Rectal smooth muscle tissue (tissue), 1 donor: Measurements from ENCODE around the gene ZYG11B.
"Not testable (repeated sequence)": the region's sequence is repeated elsewhere in the genome, so short reads cannot be mapped to it uniquely, and the experiment has no call there.

Experiments used
- H3K27ac ChIP-seq: one replicate; pipeline ENCODE4 v1.7.0; 2013; ENCODE audit warnings: low read depth, low read length, inconsistent platforms
- H3K27me3 ChIP-seq: one replicate; pipeline ENCODE4 v1.7.0; 2013; ENCODE audit warnings: low read length; ENCODE audit not compliant: control insufficient read depth, insufficient read depth
- H3K36me3 ChIP-seq: one replicate; pipeline ENCODE4 v1.7.0; 2013; ENCODE audit warnings: low read length; ENCODE audit not compliant: control insufficient read depth, insufficient read depth
- H3K4me1 ChIP-seq: one replicate; pipeline ENCODE4 v1.7.0; 2013; ENCODE audit warnings: low read length; ENCODE audit not compliant: control insufficient read depth, insufficient read depth
- H3K4me3 ChIP-seq: one replicate; pipeline ENCODE4 v1.7.0; 2013; ENCODE audit warnings: low read length
- H3K9ac ChIP-seq: one replicate; pipeline ENCODE4 v1.7.0; 2013; ENCODE audit warnings: low read length

Gene ZYG11B

DNA sequence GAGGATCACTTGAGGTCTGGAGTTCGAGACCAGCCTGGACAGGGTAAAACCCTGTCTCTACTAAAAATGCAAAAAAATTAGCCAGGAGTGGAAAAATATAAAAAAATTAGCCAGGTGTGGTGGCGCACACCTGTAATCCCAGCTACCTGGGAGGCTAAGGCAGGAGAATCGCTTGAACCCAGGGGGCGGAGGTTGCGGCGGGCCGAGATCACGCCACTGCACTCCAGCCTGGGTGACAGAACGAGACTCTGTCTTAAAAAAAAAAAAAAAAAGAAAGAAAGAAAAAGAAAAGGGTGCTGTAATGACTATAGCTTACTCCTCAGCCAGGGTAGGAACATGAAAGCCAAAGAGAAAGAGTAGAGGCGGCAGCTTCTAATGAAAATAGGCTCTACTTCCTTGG, 32.9 kb upstream of the ZYG11B start:
- H3K4me1 ChIP-seq, H3K36me3 ChIP-seq, H3K9ac ChIP-seq, H3K27ac ChIP-seq, H3K27me3 ChIP-seq, H3K4me3 ChIP-seq: not testable (repeated sequence)

DNA sequence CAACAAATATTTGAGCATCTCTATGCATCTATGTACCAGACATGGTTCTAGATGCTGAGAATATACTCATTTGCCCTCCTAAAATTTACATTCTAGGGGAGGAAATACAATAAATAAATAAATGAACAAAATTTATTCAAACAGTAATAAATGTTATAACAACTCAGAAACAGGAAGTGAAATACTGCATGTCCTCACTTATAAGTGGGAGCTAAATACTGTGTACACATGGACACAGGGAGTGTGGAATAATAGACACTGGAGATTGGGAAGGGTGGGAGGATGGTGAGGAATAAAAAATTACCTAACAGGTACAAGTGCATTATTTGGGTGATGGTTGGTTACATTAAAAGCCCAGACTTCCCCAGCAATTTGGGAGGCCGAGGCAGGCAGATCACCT, 32.4 kb upstream of the ZYG11B start:
- Histone ChIP-seq H3K4me1 (no peaks in the 10 kb centered on the region), H3K9ac (no peak overlapping the region), H3K4me3 (no peak overlapping the region), H3K36me3 (peaks cover 7% of the 10 kb centered on the region), H3K27me3 (no peaks in the 10 kb centered on the region), H3K27ac (no peak overlapping the region)

- no peaks in the 10 kb centered on the region for H3K27me3 ChIP-seq
- no peak overlapping the region for H3K27ac ChIP-seq
- H3K4me1 ChIP-seq: no peaks in the 10 kb centered on the region
- no peak overlapping the region for H3K4me3 ChIP-seq
- peaks cover 7% of the 10 kb centered on the region for H3K36me3 ChIP-seq
- no peak overlapping the region for H3K9ac ChIP-seq
Measured at GRCh38 chr1:52695627-52696026, 30.6 kb upstream of the ZYG11B start.

DNA sequence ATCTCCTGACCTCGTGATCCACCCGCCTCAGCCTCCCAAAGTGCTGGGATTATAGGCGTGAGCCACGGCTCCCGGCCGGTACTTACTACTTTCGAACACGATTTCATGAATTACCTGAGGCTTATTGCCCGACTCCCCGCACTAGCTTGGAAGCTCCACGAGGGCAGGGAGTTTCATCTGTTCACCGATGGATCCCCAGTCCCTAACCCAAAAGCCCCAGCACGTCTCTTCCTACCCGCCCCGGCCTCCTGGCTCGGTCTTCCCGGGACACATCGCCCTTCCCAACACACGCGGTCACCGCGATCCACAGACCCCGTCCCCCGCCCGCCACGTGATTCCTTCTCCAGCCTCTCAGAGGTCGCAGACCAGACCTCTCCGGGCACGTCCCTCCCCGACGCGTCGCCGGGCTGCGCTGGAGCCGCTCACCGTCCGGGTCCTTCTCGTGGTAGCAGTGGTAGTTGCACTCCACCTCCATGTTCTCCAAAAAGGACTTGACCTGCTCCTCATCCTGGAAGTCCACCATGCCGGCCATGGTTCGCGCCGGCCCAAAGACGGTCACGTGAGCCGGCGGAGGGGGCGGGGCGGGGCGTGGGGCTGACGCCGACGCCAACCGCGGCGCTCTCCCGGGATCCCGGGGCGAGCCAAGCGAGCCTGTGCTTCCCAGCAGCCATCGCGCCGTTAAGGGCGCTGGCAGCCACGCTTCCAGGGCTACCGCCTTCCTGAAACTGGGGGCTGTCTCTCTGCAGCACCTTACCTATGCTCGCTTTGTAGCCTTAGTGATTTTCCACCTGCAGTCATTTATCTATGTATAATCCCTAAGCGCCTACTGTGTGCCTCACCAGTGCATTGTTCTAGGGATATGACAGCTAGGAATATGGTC, 28.2 kb upstream of the ZYG11B start, which contains the start of gene COA7:
COA7 (minus strand) TSS at position 553 of the 880 bp plus-strand sequence; CDS start at position 532, 21 bp downstream.
- Histone ChIP-seq H3K4me1 (no peaks in the 10 kb centered on the region), H3K36me3 (no peaks in the 10 kb centered on the region), H3K27ac (peak within 1 kb of the TSS; percentile 77), H3K4me3 (peak within 1 kb of the TSS; percentile 89), H3K9ac (peak within 1 kb of the TSS; percentile 74), H3K27me3 (no peaks in the 10 kb centered on the region)

GRCh38 chr1:52702886-52703787, 23.1 kb upstream of the ZYG11B start:
- Histone ChIP-seq H3K4me3 (peak overlapping the region; percentile 86), H3K9ac (peak overlapping the region; percentile 19), H3K27me3 (no peaks in the 10 kb centered on the region), H3K4me1 (peaks cover 7% of the 10 kb centered on the region), H3K27ac (peak overlapping the region; percentile 75), H3K36me3 (no peaks in the 10 kb centered on the region)

- Histone ChIP-seq H3K27ac (no peak overlapping the region), H3K27me3 (no peaks in the 10 kb centered on the region), H3K9ac (no peak overlapping the region), H3K4me3 (no peak overlapping the region), H3K4me1 (peaks cover 18% of the 10 kb centered on the region), H3K36me3 (no peaks in the 10 kb centered on the region)
Measured at GRCh38 chr1:52706136-52706670, 20.1 kb upstream of the ZYG11B start.

- peaks cover 18% of the 10 kb centered on the region for H3K4me1 ChIP-seq
- H3K36me3 ChIP-seq: no peaks in the 10 kb centered on the region
- no peaks in the 10 kb centered on the region for H3K27me3 ChIP-seq
- H3K27ac ChIP-seq: peak overlapping the region; percentile 63
- H3K9ac ChIP-seq: no peak overlapping the region
- no peak overlapping the region for H3K4me3 ChIP-seq
Measured at GRCh38 chr1:52706941-52707926, 19.0 kb upstream of the ZYG11B start.

GRCh38 chr1:52707927-52708655, 18.2 kb upstream of the ZYG11B start:
- Histone ChIP-seq H3K4me1 (peaks cover 18% of the 10 kb centered on the region), H3K4me3 (no peak overlapping the region), H3K36me3 (no peaks in the 10 kb centered on the region), H3K27me3 (no peaks in the 10 kb centered on the region), H3K27ac (peak overlapping the region; percentile 63), H3K9ac (no peak overlapping the region)

DNA sequence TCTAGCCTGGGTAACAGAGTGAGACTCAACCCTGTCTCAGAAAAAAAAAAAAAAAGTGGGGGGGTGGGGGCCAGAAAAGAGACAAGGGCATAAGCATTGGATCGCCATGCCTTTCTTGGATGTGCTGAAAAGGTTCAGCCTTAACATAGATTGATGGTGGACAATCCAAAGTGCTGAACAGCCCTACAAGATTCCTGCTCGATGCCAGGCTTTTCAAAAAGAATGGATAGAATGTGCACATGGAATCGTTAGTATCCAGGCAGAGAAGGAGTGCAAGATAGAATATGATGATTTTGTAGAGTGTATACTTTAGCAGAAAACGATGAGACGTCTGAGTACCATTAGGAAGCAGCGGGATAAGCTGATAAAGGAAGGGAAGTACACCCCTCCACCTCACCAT, 17.2 kb upstream of the ZYG11B start:
- H3K4me1 ChIP-seq: peaks cover 14% of the 10 kb centered on the region

GRCh38 chr1:52713590-52713989, 12.7 kb upstream of the ZYG11B start:
- no peak overlapping the region for H3K27ac ChIP-seq

More for the DNA sequence above, 17.2 kb upstream of the ZYG11B start:
- no peaks in the 10 kb centered on the region for H3K36me3 ChIP-seq
- no peak overlapping the region for H3K9ac ChIP-seq
- peak overlapping the region; percentile 66 for H3K27ac ChIP-seq
- H3K4me3 ChIP-seq: no peak overlapping the region
- H3K27me3 ChIP-seq: no peaks in the 10 kb centered on the region

DNA sequence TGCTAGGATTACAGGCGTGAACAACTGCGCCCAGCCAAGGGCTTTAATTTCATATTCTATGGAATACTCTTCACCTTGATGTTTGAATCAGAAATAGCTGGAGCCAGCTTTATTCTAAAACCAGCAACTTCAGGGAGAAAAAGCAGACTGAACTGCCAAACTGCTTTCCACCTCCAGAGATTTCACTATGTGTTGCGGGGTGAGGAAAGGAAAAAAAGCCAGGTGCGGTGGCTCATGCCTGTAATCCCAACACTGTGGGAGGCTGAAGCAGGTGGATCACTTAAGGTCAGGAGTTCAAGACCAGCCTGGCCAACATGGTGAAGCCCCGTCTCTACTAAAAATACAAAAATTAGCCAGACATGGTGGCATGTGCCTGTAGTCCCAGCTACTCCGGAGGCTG, 11.0 kb upstream of the ZYG11B start:
- H3K9ac ChIP-seq, H3K4me3 ChIP-seq, H3K27ac ChIP-seq, H3K27me3 ChIP-seq, H3K4me1 ChIP-seq, H3K36me3 ChIP-seq: not testable (repeated sequence)

More at GRCh38 chr1:52713590-52713989, 12.7 kb upstream of the ZYG11B start:
- H3K9ac ChIP-seq: no peak overlapping the region
- no peaks in the 10 kb centered on the region for H3K27me3 ChIP-seq
- H3K4me1 ChIP-seq: peaks cover 8% of the 10 kb centered on the region
- H3K4me3 ChIP-seq: no peak overlapping the region
- no peaks in the 10 kb centered on the region for H3K36me3 ChIP-seq
